ENCODE results near the gene TRAPPC3. TPM values are rescaled to one million over a fixed set of nuclear protein-coding genes. Genes with fewer than 3 reads are reported as not detected.

TRAPPC3 gene
- total and polyA plus RNA-seq, 8 donors = 45.5 to 71.4 (median 54.6) TPM

DNA sequence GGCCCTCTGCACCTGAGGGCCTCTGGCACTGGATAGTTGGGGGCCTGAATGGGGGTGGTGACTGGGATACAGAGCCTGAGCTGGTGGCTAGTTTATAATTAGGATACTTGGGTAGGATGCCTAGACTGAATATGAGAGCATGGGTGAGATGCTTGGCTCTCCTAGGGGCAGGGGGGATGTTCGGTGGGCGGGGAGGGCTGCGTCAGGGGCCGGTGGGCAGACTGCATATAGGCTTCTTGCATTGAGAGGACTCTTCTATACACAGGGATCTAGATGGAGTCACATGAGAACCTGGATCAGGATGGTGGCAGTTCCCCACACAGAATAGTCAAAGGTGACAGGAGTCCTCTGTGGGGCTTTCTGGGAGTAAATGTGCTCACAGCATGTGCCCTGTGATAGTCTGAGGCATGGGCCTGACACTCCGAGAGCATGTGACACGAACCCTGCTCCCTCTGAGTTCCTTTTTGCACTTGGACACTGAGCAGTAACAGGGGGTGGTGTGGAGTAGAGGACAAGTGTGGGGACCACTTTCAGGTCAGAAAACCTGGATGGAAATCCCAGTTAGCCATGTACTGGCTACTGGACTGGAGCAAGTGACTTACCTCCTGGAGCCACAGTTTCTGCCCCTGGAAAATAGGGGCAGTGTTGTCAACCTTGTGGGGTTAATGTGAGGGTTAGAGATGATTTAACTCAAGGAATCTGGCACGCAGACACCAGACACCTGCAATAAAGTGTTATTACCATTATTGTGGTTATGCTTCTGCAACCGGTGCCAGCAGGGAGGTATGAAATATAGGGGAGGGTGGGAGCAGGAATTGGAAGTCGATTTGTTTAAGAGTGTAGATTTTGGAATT, 8.9 kb upstream of the TRAPPC3 start:
- TF ChIP-seq, protein P1, sequence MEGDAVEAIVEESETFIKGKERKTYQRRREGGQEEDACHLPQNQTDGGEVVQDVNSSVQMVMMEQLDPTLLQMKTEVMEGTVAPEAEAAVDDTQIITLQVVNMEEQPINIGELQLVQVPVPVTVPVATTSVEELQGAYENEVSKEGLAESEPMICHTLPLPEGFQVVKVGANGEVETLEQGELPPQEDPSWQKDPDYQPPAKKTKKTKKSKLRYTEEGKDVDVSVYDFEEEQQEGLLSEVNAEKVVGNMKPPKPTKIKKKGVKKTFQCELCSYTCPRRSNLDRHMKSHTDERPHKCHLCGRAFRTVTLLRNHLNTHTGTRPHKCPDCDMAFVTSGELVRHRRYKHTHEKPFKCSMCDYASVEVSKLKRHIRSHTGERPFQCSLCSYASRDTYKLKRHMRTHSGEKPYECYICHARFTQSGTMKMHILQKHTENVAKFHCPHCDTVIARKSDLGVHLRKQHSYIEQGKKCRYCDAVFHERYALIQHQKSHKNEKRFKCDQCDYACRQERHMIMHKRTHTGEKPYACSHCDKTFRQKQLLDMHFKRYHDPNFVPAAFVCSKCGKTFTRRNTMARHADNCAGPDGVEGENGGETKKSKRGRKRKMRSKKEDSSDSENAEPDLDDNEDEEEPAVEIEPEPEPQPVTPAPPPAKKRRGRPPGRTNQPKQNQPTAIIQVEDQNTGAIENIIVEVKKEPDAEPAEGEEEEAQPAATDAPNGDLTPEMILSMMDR (IDR thresholded peaks at IDR 0.05) = no peak
- H3K27ac ChIP-seq = peak overlapping the region; percentile 98
- peaks cover 0 to 12% of the 10 kb centered on the region in 2 donors for H3K36me3 ChIP-seq
- DNase-seq (no peak), ATAC-seq (no peak)
- H3K27me3 ChIP-seq = no peaks in the 10 kb centered on the region
- peaks cover 50 to 77% of the 10 kb centered on the region in 2 donors for H3K4me1 ChIP-seq
- intact Hi-C loops (cut with DNase I) = loop anchor here in 1 of 2 donors (10.0 kb wide), 1 partner anchor 127 kb away; no protein-coding TSS in a partner anchor
- peak overlapping the region; percentile 99 to 100 for H3K4me3 ChIP-seq
- no peaks in the 10 kb centered on the region for H3K9me3 ChIP-seq

DNA sequence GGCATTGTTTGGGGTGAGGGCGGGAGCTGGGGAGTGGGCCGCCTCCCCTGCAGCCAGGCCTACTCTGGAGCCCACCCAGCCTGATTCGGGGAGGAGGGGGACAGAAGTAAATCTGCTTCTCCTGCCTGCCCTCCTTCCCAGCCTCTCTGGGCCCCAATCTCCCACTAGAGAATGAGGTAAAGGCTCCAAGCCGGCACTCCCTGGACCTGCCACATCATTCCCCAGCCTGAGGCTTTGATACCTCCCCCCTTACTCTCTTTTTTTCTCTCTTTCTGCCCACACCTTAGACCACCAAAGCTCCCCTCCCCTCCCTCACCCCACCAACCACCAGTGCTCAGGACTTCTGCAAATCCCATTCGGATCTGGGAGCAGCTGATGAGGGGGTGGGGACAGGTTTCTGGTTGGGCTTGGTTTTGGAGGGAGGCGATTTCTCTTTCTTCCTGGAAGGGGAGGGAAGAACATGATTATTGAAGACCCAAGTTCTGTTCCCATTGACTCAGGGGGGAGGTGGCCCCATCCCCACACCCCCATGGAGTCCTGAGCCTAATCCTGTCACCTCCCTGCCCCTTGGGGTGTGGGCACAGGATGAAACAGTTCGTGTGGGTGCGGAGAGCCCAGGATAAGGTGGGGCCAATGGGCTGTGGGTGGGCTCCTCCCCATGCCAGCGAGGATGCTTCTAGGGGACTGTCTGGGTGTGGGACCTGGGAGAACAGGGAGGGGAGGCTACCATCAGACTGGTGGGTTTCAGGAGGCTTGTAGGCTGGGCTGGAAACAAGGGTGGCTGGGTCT, 8.0 kb upstream of the TRAPPC3 start:
- intact Hi-C loops (cut with DNase I) = loop anchor here in 1 of 2 donors (10.0 kb wide), 1 partner anchor 127 kb away; no protein-coding TSS in a partner anchor

DNA sequence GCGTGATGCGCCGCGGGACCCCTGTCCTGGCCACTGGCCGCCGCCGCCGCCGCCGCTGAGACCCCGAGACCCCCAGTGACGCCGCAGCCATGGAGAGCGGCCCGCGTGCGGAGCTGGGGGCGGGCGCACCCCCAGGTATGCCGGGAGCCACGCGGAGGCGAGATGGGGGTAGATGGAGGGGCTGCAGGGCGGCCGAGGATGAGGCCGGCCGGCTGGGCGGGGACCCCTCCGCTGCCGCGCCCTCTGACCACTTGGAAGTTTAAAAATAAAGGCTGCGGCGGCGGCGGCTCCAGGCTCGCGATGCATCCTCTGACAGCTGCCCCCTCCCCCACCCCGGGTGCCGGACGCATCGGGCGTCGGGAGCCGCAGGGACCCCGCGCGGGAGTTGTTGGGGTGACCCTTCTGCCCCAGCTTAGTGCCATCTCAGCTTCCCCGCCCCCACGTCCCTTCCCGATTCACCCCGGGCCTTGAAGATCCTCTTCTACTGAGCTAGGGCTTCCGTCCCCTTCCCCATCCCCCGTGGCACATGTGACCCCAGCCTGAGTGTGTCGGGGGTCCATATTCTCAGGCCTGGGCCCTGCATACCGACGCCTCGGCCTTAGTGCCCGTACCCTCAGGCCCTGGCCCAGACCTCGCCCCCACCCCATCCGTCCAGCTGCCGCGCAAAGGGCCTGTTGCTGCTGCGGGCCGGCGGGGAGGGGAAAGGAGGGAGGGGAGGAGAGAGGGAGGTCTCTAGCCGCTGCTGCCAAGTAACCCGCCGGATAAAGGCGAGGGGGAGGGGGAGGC, 7.2 kb upstream of the TRAPPC3 start:
- H3K4me3 ChIP-seq = peak overlapping the region; percentile 99 to 100
- peaks cover 0 to 12% of the 10 kb centered on the region in 2 donors for H3K36me3 ChIP-seq
- H3K4me1 ChIP-seq = peaks cover 43 to 78% of the 10 kb centered on the region in 2 donors
- TF ChIP-seq, protein P1 (IDR thresholded peaks at IDR 0.05) = no peak
- peak overlapping the region; percentile 98 for H3K27ac ChIP-seq
- ATAC-seq = peak; percentile 63
- intact Hi-C loops (cut with DNase I) = loop anchor here in 1 of 2 donors (10.0 kb wide), 1 partner anchor 128 kb away; no protein-coding TSS in a partner anchor
- DNase-seq = peak; percentile 78 to 91 (median 84)
- no peaks in the 10 kb centered on the region for H3K9me3 ChIP-seq
- H3K27me3 ChIP-seq = no peaks in the 10 kb centered on the region

More for the DNA sequence above, 8.0 kb upstream of the TRAPPC3 start:
- no peaks in the 10 kb centered on the region for H3K9me3 ChIP-seq
- peaks cover 42 to 76% of the 10 kb centered on the region in 2 donors for H3K4me1 ChIP-seq
- ATAC-seq (peak; percentile 1), DNase-seq (peak in 1 of 4 donors; percentile 52)
- peak overlapping the region; percentile 99 to 100 for H3K4me3 ChIP-seq
- H3K27me3 ChIP-seq = no peaks in the 10 kb centered on the region
- H3K27ac ChIP-seq = peak overlapping the region; percentile 98
- peaks cover 0 to 12% of the 10 kb centered on the region in 2 donors for H3K36me3 ChIP-seq
- TF ChIP-seq, protein P1 (IDR thresholded peaks at IDR 0.05) = no peak

DNA sequence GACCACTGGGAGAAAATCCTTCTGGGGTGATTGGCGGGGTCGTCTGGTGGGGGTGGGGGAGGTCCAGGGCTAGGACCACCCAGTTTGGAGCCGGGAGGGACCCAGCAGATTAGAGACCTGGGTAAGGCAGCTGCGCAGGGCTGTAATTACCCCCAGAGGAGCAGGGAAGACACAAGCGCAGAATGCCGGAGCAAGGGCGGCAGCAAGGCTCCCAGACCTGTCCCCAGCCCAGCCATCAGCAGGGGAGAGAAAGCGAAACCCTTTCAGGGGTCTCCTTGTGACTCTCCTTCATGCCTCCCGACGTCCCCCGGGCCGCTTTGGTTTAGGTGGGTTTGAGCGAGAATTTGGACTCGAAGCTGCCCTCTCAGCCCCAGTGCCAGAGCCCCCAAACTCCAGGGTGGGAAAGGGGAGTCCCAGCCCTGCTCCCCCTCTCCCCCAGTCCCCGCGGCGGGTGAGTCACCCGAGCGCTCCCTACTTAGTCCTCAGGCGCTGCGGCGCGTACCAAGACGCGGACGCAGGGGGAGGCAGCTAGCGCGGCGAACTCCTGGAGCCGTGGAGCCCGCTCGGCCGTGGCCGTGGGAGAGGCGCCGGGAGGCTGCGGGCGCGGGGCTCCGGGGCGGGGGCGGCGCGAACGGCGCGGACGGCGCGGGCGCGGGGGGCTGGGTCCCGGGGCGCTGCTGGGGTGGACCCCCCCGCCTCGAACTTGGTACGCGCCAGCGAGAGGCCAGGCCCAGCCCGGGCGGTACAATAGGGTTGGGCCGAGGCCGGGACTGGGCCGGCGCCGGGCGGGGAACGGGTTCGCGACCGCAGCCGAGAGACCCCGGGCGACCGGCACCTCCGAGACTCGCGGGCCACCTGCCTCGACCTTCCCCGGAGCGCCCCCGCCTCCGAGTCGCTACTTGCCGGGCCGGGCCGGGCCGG, 6.4 kb upstream of the TRAPPC3 start, which contains the start of gene MAP7D1:
MAP7D1 (plus strand) TSS at position 753 of the 921 bp plus-strand sequence. CDS start 258 bp downstream, outside the sequence.
- Histone ChIP-seq H3K4me1 (peaks cover 39 to 78% of the 10 kb centered on the region in 2 donors), H3K27ac (peak within 1 kb of the TSS; percentile 98), H3K27me3 (no peaks in the 10 kb centered on the region), H3K36me3 (peaks cover 0 to 12% of the 10 kb centered on the region in 2 donors), H3K9me3 (no peaks in the 10 kb centered on the region), H3K4me3 (peak within 1 kb of the TSS; percentile 99 to 100)
- intact Hi-C loops (cut with DNase I) = loop anchor here in 1 of 2 donors (10.0 kb wide), 1 partner anchor 129 kb away; no protein-coding TSS in a partner anchor
- DNase-seq = peak; percentile 87 to 98 (median 92)
- TF ChIP-seq, protein P1 (IDR thresholded peaks at IDR 0.05) = no peak
- peak; percentile 78 for ATAC-seq

All from left lung (tissue), 10 donors.